ENCODE data around the gene MAPKAPK3.

GRCh38 chr3:50620420-50620819 lies 3.5 kb downstream of the MAPKAPK3 start:
- TF ChIP-seq GATA2 (IDR thresholded peaks at IDR 0.05; ENCODE audit: insufficient read depth, insufficient read length, low read depth, low read length) (no peak), CTCF (IDR thresholded peaks at IDR 0.05; ENCODE audit: extremely low read depth in 1 of 2, insufficient read depth in 1 of 2, low read depth in 1 of 2, low read length in 2 of 2) (no peak), POLR2A (IDR thresholded peaks at IDR 0.05; ENCODE audit: low read depth, low read length) (no peak), POLR2AphosphoS5 (IDR thresholded peaks at IDR 0.05; ENCODE audit: insufficient read depth, low read depth, low read length) (no peak)

All from endothelial cell of umbilical vein (primary cell).